Small intestine (tissue), 7 donors: Measurements from ENCODE around the gene SOD3. TPM values are rescaled to one million over a fixed set of nuclear protein-coding genes. Genes with fewer than 3 reads are reported as not detected.

Experiments used
- DNase-seq, 2 donors: peaks; one replicate each; pipeline versions ENCODE4 v3.0.0 to v3.0.0-alpha.2; 2013
- FAIRE-seq: peaks from 2 replicates; lab custom pipeline; 2012; peaks lifted over from hg19 to GRCh38; lab: Jason Lieb, UNC
- H3K27ac ChIP-seq, 3 donors: one replicate each; pipeline ENCODE4 v1.5.1; 2013; ENCODE audit warnings: low read length in 2 of 3, mild to moderate bottlenecking in 2 of 3, control low read depth in 1 of 3, inconsistent platforms in 1 of 3, low read depth in 1 of 3, moderate library complexity in 1 of 3
- H3K27me3 ChIP-seq, 3 donors: one replicate each; pipeline ENCODE4 v1.6.1; 2013; ENCODE audit warnings: low read length in 3 of 3, inconsistent platforms in 1 of 3; ENCODE audit not compliant: control insufficient read depth in 3 of 3, insufficient read depth in 3 of 3
- H3K36me3 ChIP-seq, 3 donors: one replicate each; pipeline ENCODE4 v1.6.1; 2013; ENCODE audit warnings: low read length in 3 of 3, inconsistent platforms in 1 of 3, low read depth in 1 of 3, mild to moderate bottlenecking in 1 of 3, moderate library complexity in 1 of 3; ENCODE audit not compliant: control insufficient read depth in 3 of 3, insufficient read depth in 2 of 3
- H3K4me1 ChIP-seq, 3 donors: one replicate each; pipeline ENCODE4 v1.6.1; 2013; ENCODE audit warnings: low read length in 2 of 3, inconsistent platforms in 1 of 3, low read depth in 1 of 3, mild to moderate bottlenecking in 1 of 3, moderate library complexity in 1 of 3; ENCODE audit not compliant: control insufficient read depth in 3 of 3, insufficient read depth in 2 of 3
- H3K4me3 ChIP-seq, 3 donors: one replicate each; pipeline ENCODE4 v1.5.1; 2013; ENCODE audit warnings: low read length in 3 of 3, control low read depth in 1 of 3, inconsistent platforms in 1 of 3, low read depth in 1 of 3, mild to moderate bottlenecking in 1 of 3, moderate library complexity in 1 of 3
- H3K9me3 ChIP-seq, 2 donors: one replicate each; pipeline ENCODE4 v1.6.1; 2013; ENCODE audit warnings: low read depth in 1 of 2, low read length in 1 of 2; ENCODE audit not compliant: control insufficient read depth in 2 of 2, insufficient read depth in 1 of 2
- WGBS, 3 donors: extraction: QIAGEN DNeasy Blood & Tissue Kit; methylation state at CpG; one replicate each; pipeline ENCODE4 v1.1.7; 2013; 5-methylcytosine and 5-hydroxymethylcytosine counted together
- polyA plus RNA-seq, 4 donors: library from polyadenylated mRNA; stranded (reverse) in 3 of 4; unstranded in 1 of 4; fragments of 200-250 nt in 3 of 4; fragments of 120-200 nt in 1 of 4; gene quantifications; one replicate each; pipeline versions ENCODE4 v1.2.1 to v1.2.3, GENCODE V29; 2013
- donor health status: healthy with polysubstance abuse.
- donor health status: control.
- donor health status: control.
- donor health status: Bipolar disorder and iron deficiency.
- donor health status: healthy.

The SOD3 gene
- polyA plus RNA-seq, 4 donors = 0.90 to 15.6 (median 1.6) TPM; not detected in 1

GRCh38 chr4:24809376-24809775, 14.0 kb downstream of the SOD3 start:
- Histone ChIP-seq H3K9me3 (no peaks in the 10 kb centered on the region), H3K27ac (no peak overlapping the region), H3K4me3 (no peak overlapping the region), H3K27me3 (no peaks in the 10 kb centered on the region), H3K4me1 (no peaks in the 10 kb centered on the region), H3K36me3 (peaks cover 0 to 16% (median 6%) of the 10 kb centered on the region in 3 donors)
- no peak for FAIRE-seq
- WGBS, 3 donors = 86 to 93% (median 92%) methylated on average over 2 of the region's 2 CpGs
- no peak for DNase-seq

- WGBS, 3 donors = 87 to 95% (median 95%) methylated on average over 6 of the region's 6 CpGs
- peaks cover 0 to 18% (median 6%) of the 10 kb centered on the region in 3 donors for H3K36me3 ChIP-seq
- H3K9me3 ChIP-seq = no peaks in the 10 kb centered on the region
- DNase-seq (no peak), FAIRE-seq (no peak)
- no peaks in the 10 kb centered on the region for H3K4me1 ChIP-seq
- no peak overlapping the region for H3K4me3 ChIP-seq
- H3K27ac ChIP-seq = no peak overlapping the region
- no peaks in the 10 kb centered on the region for H3K27me3 ChIP-seq
Observed at GRCh38 chr4:24809815-24810405, 14.5 kb downstream of the SOD3 start.

DNA sequence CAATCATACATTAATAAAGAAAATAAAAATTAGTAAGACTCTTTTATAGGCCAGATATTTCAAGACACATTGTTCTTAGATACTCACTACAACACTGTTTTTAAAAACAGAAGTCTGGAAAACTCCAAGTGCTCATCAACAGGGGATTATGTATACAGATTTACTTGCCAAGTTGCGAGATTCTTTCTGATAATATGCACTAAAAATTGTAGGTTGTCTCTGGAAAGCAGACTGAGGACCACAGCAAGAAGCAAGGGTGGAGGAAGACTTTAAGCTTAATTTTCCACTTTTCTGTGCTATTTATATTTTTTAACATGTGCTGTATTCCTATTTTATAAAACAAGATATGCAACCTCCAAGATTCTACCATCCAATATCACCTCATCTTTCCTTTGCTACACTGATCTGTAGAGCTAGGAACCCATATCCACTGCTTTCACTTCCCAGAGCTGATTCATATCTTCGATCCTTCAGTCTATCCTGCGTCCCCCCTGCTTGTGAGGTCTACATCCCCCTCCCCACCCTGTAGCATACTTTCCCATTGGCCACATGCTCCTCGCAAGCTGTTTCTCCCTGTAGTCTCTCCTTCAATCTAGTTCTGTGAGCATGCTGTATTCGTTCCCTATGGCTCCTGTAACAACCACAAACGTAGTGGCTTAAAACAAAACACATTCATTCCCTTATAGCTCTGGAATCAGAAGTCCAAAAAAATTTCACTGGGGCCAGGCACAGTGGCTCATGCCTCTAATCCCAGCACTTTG, 15.7 kb downstream of the SOD3 start:
- no peaks in the 10 kb centered on the region for H3K4me1 ChIP-seq
- H3K36me3 ChIP-seq = peaks cover 0 to 18% (median 6%) of the 10 kb centered on the region in 3 donors
- no peak overlapping the region for H3K4me3 ChIP-seq
- FAIRE-seq (no peak), DNase-seq (no peak)
- 86 to 89% (median 87%) methylated on average over 6 of the region's 6 CpGs for WGBS, 3 donors
- H3K9me3 ChIP-seq = no peaks in the 10 kb centered on the region
- H3K27me3 ChIP-seq = no peaks in the 10 kb centered on the region
- no peak overlapping the region for H3K27ac ChIP-seq

- FAIRE-seq = no peak
Observed at GRCh38 chr4:24813732-24814131, 18.4 kb downstream of the SOD3 start.

GRCh38 chr4:24816797-24817196, 21.4 kb downstream of the SOD3 start:
- no peak overlapping the region for H3K27ac ChIP-seq
- FAIRE-seq (no peak), DNase-seq (no peak)
- 90 to 94% (median 90%) methylated on average over 18 of the region's 18 CpGs for WGBS, 3 donors
- no peak overlapping the region for H3K4me3 ChIP-seq
- H3K27me3 ChIP-seq = no peaks in the 10 kb centered on the region
- no peaks in the 10 kb centered on the region for H3K4me1 ChIP-seq
- H3K36me3 ChIP-seq = peaks cover 0 to 21% (median 4%) of the 10 kb centered on the region in 3 donors
- no peaks in the 10 kb centered on the region for H3K9me3 ChIP-seq

More at GRCh38 chr4:24813732-24814131, 18.4 kb downstream of the SOD3 start:
- Histone ChIP-seq H3K27ac (no peak overlapping the region), H3K27me3 (no peaks in the 10 kb centered on the region), H3K36me3 (peaks cover 0 to 15% (median 5%) of the 10 kb centered on the region in 3 donors), H3K4me1 (no peaks in the 10 kb centered on the region), H3K4me3 (no peak overlapping the region), H3K9me3 (no peaks in the 10 kb centered on the region)
- whole genome bisulfite sequencing, 3 donors = 81 to 92% (median 85%) methylated on average over 2 of the region's 2 CpGs
- no peak for DNase-seq

DNA sequence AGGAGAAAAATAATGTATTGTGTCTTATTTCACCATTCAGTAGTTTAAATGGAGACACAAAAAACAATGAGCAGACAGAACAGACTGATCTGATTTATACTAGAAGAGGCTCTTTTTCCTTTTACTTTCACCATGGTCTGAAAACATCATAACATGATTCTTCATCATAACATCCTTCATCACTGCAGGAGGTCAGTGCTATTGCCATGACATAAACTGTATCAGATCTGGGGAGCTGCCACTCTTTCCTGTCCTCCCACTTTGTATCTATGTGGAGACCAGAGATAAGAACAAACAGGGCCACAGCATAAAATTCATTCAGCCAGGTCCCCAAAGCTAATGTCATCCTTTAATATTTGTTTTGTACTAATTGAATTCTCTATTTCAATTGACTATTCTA, 25.2 kb downstream of the SOD3 start:
- Histone ChIP-seq H3K9me3 (no peaks in the 10 kb centered on the region), H3K27me3 (no peaks in the 10 kb centered on the region), H3K27ac (no peak overlapping the region), H3K4me3 (no peak overlapping the region), H3K36me3 (peaks cover 0 to 18% (median 4%) of the 10 kb centered on the region in 3 donors), H3K4me1 (no peaks in the 10 kb centered on the region)
- FAIRE-seq (no peak), DNase-seq (no peak)

GRCh38 chr4:24824720-24825119, 29.3 kb downstream of the SOD3 start:
- 89 to 90% (median 89%) methylated on average over 7 of the region's 7 CpGs for WGBS, 3 donors
- H3K27me3 ChIP-seq = no peaks in the 10 kb centered on the region
- H3K36me3 ChIP-seq = peaks cover 0 to 14% (median 3%) of the 10 kb centered on the region in 3 donors
- FAIRE-seq = no peak
- no peaks in the 10 kb centered on the region for H3K9me3 ChIP-seq
- H3K4me1 ChIP-seq = no peaks in the 10 kb centered on the region
- H3K4me3 ChIP-seq = no peak overlapping the region
- no peak overlapping the region for H3K27ac ChIP-seq
- DNase-seq = no peak

DNA sequence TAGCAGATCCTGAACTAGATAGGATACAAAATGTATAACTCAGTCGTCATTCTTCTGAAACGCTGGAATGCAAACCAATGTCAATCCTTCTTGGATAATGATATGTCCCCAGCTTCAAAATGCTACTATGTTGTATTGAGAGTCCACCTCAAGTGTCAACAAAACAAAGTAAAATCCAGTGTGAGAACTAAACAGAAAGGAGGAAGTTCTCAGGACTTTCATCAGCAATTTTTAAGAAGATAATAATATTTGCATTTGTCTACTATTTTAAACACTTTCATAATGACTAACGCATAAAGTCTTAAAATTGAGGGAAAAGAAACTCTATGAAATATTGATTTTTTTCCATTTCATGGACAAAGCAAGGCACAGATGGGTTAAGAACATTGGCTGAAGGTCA, 36.3 kb downstream of the SOD3 start:
- peaks cover 0 to 30% (median 6%) of the 10 kb centered on the region in 3 donors for H3K36me3 ChIP-seq
- H3K27me3 ChIP-seq = no peaks in the 10 kb centered on the region
- no peak overlapping the region for H3K27ac ChIP-seq
- DNase-seq (no peak), FAIRE-seq (no peak)
- H3K4me1 ChIP-seq = no peaks in the 10 kb centered on the region
- H3K9me3 ChIP-seq = no peaks in the 10 kb centered on the region
- 90 to 96% (median 93%) methylated on average over 3 of the region's 3 CpGs for WGBS, 3 donors
- no peak overlapping the region for H3K4me3 ChIP-seq
